ENCODE data around the gene F8A1.
"Not testable (repeated sequence)": the region's sequence is repeated elsewhere in the genome, so short reads cannot be mapped to it uniquely, and the experiment has no call there.

F8A1 gene

DNA sequence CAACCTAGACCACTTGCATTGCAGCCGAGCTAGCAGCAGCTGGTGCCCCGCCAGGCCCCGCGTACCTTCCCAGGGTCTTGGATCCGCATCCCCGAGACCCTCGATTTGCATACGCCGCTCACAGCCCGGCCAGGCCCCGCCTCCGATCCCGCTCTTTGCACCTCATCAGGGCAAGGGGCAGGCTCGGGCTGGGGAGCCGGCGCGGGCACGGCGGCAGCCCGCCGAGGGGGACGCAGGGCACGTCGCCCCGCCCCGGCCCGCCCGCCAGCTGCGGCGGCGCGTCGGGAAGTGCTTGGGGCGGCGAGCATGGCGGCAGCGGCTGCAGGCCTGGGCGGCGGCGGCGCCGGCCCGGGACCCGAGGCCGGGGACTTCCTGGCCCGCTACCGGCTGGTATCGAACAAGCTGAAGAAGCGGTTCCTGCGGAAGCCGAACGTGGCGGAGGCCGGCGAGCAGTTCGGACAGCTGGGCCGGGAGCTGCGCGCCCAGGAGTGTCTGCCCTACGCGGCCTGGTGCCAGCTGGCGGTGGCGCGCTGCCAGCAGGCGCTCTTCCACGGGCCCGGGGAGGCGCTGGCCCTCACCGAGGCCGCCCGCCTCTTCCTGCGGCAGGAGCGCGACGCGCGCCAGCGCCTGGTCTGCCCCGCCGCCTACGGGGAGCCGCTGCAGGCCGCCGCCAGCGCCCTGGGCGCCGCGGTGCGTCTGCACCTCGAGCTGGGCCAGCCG, at the start of gene F8A1:
Gene F8A1 (plus strand): TSS at position 287 of the 720 bp plus-strand sequence. CDS start 20 bp downstream, at position 307.
- not testable (repeated sequence) for DNase-seq

DNA sequence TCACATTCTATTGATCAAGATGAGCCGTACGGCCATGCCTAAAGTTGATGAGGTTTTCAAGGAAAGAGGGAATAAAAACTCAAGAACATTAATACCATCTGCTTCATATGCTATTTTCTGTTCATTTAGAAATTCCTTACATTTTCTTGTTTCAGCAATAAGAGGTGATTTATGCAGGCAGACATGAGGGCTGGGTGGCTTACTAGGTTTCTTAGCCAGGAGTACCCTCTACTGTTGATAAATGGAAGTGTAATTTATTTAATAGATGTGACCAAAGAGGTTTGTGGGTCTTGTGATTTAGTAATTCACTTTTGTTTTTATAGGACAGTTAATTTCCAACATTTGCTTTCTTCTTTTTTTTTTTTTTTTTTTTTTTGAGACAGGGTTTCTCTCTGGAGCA, 45.3 kb upstream of the F8A1 start:
- DNase-seq, result peak; percentile 31 to 59

DNA sequence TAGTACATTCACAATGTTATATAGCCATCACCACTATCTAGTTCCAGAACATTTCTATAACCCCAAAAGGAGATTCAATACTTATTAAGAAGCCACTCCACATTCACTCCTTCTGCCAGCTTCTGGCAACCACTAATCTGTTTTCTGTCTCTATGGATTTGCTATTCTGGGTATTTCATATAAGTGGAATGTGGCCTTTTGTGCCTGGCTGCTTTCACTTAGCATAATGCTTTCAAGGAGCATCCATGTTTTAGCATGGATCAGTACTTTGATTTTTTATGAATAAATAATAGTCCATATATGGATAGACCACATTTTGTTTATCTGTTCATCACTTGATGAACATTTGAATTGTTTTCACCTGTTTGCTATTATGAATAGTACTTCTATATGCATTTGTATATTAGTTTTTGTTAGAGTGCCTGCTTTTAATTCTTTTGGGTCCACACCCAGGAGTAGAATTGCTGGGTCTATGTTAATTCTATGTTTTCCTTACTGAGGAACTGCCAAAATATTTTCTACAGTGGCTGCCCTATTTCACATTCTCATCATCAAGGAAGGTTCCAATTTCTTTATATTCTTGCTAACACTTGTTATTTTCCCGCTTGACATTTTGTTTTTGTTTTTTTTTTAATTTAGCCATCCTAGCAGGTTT, 35.1 kb upstream of the F8A1 start:
- DNase-seq, result no peak

DNA sequence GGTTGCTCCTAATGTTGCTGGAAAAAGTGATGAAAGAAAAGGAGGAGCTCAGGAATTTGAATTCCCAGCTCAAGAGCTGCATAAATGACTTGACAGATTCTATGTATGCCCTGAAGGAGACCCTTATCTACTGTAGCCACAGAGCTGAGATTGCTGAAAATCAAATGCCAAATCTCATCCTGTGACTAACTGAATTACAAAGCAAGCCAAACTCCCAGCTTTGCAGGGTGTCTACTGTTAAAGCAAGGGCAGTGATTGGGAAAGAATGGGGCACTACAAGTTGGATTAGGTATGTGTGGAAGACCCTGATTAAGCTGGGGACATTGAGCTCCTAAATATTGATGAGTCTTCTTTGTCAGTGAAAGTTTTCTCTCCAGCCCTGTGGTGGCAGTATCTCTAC, 30.9 kb upstream of the F8A1 start:
- no peak for DNase-seq

DNA sequence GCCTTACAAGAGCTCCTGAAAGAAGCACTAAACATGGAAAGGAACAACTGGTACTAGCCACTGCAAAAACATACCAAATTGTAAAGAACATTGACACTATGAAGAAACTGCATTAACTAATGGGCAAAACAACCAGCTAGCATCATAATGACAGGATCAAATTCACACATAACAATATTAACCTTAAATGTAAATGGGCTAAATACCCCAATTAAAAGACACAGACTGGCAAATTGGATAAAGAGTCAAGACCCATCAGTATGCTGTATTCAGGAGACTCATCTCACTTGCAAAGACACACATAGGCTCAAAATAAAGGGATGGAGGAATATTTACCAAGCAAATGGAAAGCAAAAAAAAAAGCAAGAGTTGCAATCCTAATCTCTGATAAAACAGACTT, 17.6 kb upstream of the F8A1 start:
- not testable (repeated sequence) for DNase-seq

DNA sequence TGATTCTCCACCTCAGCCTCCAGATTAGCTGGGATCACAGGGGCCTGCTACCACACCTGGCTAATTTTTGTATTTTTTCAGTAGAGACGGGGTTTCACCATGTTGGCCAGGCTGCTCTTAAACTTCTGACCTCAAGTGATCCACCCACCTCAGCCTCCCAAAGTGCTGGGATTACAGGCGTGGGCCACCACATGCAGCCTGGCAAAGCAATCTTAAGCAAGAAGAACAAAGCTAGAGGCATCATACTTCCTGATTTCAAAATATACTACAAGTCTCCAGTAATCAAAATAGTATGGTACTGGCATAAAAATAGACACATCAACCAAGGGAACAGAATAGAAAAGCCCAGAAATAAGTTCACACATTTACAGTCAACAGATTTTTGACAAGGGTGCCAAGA, 12.8 kb upstream of the F8A1 start:
- no peak for DNase-seq

DNA sequence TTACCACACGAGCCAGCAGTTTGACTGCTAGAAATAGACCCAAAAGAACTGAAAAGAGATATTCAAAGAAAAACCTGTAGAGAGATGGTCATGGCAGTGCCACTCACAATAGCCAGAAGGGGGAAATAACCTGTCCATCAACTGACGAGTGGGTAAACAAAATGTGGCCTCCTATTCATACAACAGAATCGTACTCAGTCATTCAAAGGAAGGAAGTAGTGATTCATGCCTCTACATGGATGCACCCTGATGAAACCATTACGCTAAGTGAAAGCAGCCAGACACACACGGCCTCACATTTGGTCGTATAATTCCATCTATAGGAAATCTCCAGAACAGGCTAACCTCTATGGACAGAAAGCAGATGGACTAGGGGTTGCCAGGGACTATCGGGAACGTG, 2.1 kb upstream of the F8A1 start:
- not testable (repeated sequence) for DNase-seq

DNA sequence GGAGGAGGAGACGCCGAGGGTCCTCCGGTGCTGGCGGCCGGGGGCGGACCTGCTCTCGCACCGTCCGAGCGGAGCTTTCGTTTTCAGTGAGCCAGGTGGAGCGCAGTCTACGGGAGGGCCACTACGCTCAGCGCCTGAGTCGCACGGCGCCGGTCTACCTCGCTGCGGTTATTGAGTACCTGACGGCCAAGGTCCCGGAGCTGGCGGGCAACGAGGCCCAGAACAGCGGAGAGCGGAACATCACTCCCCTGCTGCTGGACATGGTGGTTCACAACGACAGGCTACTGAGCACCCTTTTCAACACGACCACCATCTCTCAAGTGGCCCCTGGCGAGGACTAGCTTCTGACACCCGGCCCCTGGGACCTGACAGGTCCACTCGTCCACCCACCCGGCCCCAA, 1.1 kb upstream of the F8A1 start:
- DNase-seq, result not testable (repeated sequence)

DNA sequence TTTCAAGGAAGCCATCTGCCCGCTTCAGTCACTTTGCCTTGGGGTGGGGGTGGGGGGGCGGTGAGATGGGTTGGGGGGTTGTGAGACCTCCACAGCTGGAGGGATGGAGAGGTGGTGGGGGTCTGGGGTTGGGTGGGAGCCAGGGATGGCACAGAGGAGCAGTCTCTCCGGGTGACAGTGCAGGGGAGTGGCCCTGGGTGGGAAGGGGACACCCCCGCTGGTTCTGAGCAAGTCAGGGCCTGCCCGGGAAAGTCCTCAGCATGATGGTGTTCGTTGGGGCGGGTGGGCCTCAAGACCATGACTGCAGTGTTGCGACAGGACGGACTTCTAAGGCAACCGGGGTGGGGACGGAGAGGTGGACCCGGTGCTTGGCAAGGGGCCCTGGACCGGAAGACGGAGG, 606 bp upstream of the F8A1 start:
- DNase-seq, result not testable (repeated sequence)

DNA sequence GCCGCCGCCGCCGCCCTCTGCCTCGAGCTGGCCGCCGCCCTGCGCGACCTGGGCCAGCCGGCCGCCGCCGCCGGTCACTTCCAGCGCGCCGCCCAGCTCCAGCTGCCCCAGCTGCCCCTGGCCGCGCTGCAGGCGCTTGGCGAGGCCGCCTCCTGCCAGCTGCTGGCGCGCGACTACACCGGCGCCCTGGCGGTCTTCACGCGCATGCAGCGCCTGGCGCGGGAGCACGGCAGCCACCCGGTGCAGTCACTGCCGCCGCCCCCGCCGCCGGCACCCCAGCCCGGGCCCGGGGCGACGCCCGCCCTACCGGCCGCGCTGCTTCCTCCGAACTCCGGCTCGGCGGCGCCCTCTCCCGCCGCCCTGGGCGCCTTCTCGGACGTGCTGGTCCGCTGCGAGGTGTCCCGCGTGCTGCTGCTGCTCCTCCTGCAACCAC, 650 bp downstream of the F8A1 start:
- not testable (repeated sequence) for DNase-seq

DNA sequence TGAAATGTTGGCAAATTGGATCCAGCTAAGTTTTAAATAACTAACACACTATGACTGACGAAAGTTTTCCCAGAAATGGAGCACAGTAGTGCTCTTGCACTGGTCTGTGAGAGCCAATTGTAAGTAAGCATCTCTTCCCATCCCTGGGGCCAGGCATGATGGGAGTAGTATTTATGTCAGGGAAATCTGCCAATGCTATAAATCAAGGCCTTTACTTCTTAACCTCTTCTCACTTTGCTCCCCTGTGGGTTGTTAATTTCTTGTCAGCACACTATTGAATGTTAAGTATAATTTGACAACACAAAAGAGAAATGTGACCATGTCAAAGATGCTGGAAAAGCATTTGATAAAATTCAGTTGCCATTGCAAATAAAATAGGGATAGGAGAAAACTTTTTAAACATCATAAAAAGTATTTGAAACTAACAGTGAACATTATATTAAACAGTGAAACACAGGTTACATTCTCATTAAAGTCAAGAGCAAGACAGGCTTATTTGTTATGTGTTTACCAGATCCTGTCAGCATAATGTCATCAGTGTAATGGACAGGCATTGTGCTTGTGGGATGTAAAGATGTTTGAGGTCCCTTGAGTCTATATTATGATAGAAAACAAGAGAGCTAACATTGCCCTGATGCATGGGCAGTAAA, 5.0 kb downstream of the F8A1 start:
- no peak for DNase-seq

DNA sequence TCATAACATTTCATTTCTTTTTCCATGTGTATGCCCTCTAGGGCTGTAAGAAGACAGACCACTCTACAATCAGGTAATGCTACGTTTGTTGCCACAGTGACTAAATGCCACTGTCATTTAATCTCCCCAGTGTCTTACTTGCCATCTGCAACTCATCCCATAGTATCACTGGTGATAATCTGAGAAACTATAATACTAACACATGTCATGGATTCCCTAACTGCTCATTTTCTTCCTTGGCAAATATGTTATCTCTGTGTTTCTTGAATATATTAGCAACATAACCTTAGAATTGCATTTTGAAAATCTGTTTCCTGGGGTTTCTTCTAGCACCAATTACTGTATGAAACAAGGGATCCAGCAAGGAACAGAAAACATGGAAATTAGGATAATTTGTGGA, 6.1 kb downstream of the F8A1 start:
- no peak for DNase-seq

DNA sequence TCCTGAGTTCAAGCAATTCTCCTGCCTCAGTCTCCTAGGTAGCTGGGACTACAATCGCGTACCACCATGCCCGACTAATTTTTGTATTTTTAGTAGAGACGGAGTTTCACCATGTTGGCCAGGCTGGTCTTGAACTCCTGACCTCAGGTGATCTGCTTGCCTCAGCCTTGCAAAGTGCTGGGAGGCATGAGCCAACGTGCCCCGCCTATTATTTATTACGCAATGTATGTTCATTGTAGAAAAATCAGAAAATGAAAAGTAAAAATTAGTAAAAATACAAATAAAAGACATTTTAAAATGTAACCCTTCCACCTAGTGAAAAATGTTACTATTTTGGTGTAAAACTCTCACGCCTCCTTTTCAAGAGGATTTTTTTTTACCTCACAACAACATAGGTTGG, 14.2 kb downstream of the F8A1 start:
- DNase-seq, result no peak

DNA sequence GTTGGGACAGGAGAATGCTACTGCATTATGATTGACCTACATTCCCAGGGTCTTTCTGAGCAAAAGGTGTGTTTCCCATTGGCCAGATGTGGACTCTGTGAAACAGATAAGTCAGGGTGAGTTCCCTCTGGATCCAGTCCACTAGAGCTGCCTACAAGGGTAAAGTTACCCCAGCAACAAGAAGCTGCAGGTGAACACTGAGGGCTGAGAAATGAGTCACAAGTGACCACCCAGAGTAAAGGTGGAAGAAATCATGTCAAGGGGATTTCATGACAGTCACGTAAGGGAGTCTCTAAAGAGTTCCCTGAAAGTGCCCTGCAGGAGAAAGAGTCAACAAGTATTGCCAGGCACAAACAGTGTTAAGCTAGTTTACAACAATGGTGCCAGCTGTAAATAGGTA, 16.3 kb downstream of the F8A1 start:
- no peak for DNase-seq

DNA sequence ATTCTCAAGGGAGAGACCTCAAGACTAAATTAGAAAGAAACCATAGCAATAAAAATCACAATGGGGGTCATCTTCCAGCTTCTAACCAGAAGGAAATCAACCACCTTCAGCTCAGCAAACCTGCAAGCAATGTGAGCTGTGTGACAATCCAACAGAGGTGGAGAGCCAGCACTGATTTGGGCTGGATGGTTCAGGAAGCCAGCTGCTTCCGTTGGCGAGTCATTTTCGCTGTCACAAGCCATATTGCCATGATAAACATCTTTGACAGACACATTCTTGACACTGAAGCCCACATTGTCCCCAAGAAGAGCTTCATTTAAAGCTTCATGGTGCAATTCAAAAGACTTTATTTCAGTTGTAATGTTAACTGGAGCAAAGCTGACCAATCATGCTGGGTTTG, 22.7 kb downstream of the F8A1 start:
- no peak for DNase-seq

DNA sequence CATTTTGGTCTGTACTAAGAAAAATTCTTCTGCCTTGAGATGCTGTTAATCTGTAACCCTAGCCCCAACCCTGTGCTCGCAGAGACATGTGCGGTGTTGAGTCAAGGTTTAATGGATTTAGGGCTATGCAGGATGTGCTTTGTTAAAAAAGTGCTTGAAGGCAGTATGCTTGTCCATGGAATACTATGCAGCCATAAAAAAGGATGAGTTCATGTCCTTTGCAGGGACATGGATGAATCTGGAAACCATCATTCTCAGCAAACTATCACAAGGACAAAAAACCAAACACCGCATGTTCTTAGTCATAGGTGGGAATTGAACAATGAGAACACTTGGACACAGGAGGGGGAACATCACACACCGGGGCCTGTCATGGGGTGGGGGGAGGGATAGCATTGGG, 23.9 kb downstream of the F8A1 start:
- not testable (repeated sequence) for DNase-seq

DNA sequence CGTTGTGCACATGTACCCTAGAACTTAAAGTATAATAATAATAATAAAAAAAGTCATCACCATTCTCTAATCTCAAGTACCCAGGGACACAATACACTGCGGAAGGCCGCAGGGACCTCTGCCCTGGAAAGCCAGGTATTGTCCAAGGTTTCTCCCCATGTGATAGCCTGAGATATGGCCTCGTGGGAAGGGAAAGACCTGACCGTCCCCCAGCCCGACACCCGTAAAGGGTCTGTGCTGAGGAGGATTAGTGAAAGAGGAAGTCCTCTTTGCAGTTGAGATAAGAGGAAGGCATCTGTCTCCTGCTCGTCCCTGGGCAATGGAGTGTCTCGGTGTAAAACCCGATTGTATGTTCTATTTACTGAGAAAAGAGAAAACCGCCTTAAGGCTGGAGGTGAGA, 24.4 kb downstream of the F8A1 start:
- not testable (repeated sequence) for DNase-seq

DNA sequence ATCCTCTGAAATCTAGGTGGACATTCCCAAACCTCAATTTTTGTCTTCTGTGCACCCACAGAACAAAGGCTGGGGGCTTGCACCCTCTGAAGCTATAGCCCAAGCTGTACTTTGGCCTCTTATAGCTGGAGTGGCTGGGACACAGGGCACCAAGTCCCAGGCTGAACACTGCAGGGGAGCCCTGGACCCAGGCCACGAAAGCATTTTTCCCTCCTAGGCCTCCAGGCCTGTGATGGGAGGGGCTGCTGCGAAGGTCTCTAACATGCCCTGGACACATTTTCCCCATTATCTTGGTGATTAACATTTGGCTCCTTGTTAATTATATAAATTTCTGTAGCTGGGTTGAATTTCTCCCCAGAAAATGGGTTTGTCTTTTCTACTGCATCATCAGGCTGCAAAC, 27.9 kb downstream of the F8A1 start:
- DNase-seq, result no peak

DNA sequence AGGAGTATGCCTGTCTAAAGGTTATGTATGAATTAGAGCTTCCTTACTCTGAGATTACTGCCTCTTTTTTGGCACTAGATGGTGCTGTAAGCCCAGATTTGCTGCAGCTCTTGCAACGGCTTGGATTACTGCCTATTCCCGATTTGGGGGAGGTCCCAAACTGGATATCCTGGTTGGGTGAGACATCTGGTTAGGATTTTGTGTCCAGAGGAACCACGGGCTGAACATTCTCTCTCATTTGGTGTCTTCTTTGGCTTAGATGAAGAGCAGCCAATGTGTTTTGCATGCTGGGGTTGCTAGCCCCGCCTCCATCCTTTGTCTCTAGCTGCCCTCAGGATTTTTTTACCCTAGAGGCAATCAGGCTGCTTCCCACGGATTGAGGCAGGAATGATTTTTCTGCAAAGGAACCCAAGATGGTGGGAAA, 31.9 kb downstream of the F8A1 start:
- peak; percentile 27 to 38 for DNase-seq

DNA sequence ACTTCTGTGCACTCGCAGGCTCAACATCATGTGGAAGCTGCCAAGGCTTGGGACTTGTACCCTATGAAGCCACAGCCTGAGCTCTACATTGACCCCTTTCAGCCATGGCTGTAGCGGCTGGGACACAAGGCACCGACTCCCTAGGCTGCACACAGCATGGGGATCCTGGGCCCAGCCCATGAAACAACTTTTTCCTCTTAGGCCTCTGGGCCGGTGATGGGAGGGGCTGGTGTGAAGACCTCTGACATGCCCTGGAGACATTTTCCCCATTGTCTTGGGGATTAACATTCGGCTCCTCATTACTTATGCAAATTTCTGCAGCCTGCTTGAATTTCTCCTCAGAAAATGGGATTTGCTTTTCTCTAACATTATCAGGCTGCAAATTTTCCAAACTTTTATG, 38.6 kb downstream of the F8A1 start:
- not testable (repeated sequence) for DNase-seq

All from AML-193 (cell line).